HepG2 (cell line): ENCODE data around the gene NTN5. TPM values are rescaled to one million over a fixed set of nuclear protein-coding genes. Genes with fewer than 3 reads are reported as not detected.

Experiments used
- DNMT3B ChIP-seq: conservative IDR thresholded peaks from 2 replicates; pipeline ENCODE4 v1.6.1; 2016; ENCODE audit warnings: missing biosample characterization, control low read depth
- ELF1 ChIP-seq: sonication (generic); formaldehyde crosslinking; IDR thresholded peaks from 2 replicates; pipeline ENCODE4 v1.4.0; 2020; ENCODE audit warnings: missing genetic modification reagents
- FOSL2 ChIP-seq: sonication (generic); formaldehyde crosslinking; IDR thresholded peaks from 2 replicates; pipeline ENCODE4 v1.4.0; 2020; ENCODE audit warnings: missing genetic modification reagents
- FOXA3 ChIP-seq: IDR thresholded peaks from 2 replicates; pipeline ENCODE4 v1.6.1; 2016; ENCODE audit warnings: missing genetic modification reagents, missing compliant biosample characterization
- GPN1 ChIP-seq: sonication (generic); formaldehyde crosslinking; IDR thresholded peaks from 2 replicates; pipeline ENCODE4 v1.5.1; 2020; ENCODE audit warnings: missing genetic modification reagents, borderline replicate concordance
- HDAC1 ChIP-seq: sonication (generic); formaldehyde crosslinking; IDR thresholded peaks from 2 replicates; pipeline ENCODE4 v1.5.1; 2020; ENCODE audit warnings: mild to moderate bottlenecking, missing genetic modification reagents
- MED8 ChIP-seq: sonication (generic); formaldehyde crosslinking; IDR thresholded peaks from 2 replicates; pipeline ENCODE4 v1.8.1; 2023; ENCODE audit warnings: mild to moderate bottlenecking, missing genetic modification reagents; ENCODE audit not compliant: insufficient replicate concordance
- MXI1 ChIP-seq: IDR thresholded peaks from 3 replicates; pipeline ENCODE4 v1.6.1; 2012; ENCODE audit warnings: low read depth, low read length, inconsistent platforms, borderline replicate concordance
- NFYB ChIP-seq: sonication (generic); formaldehyde crosslinking; IDR thresholded peaks from 2 replicates; pipeline ENCODE4 v1.4.0; 2020; ENCODE audit warnings: missing genetic modification reagents
- PHF20 ChIP-seq: sonication (generic); formaldehyde crosslinking; IDR thresholded peaks from 2 replicates; pipeline ENCODE4 v1.5.0; 2020; ENCODE audit warnings: mild to moderate bottlenecking, missing genetic modification reagents
- POLR2AphosphoS5 ChIP-seq: IDR thresholded peaks from 2 replicates; pipeline ENCODE4 v1.6.1; 2012; ENCODE audit warnings: low read depth, low read length
- SIX4 ChIP-seq: sonication (generic); formaldehyde crosslinking; IDR thresholded peaks from 2 replicates; pipeline ENCODE4 v1.4.0; 2020; ENCODE audit warnings: missing genetic modification reagents
- SRSF9 ChIP-seq: fragments of 200-400 bp; formaldehyde crosslinking; IDR thresholded peaks from 2 replicates; pipeline ENCODE4 v1.6.1; 2018; ENCODE audit warnings: borderline replicate concordance, mild to moderate bottlenecking, low read depth, low read length; ENCODE audit not compliant: insufficient read depth, poor library complexity, severe bottlenecking
- TARDBP ChIP-seq: sonication (generic); formaldehyde crosslinking; IDR thresholded peaks from 2 replicates; pipeline ENCODE4 v1.8.0; 2022; ENCODE audit warnings: mild to moderate bottlenecking, missing genetic modification reagents
- TEAD3 ChIP-seq: optimal IDR thresholded peaks from 2 replicates; pipeline ENCODE3; 2016; ENCODE audit warnings: borderline replicate concordance
- XRCC5 ChIP-seq: fragments of 200-400 bp; formaldehyde crosslinking; optimal IDR thresholded peaks from 2 replicates; pipeline ENCODE3; 2017; ENCODE audit warnings: mild to moderate bottlenecking, low read length
- ZBTB7B ChIP-seq: sonication (generic); formaldehyde crosslinking; IDR thresholded peaks from 2 replicates; pipeline ENCODE4 v1.4.0; 2020; ENCODE audit warnings: missing genetic modification reagents
- ZNF34 ChIP-seq: sonication (generic); formaldehyde crosslinking; IDR thresholded peaks from 2 replicates; pipeline ENCODE4 v1.4.0; 2020; ENCODE audit warnings: mild to moderate bottlenecking, missing genetic modification reagents, borderline replicate concordance
- ZNF572 ChIP-seq: sonication (generic); formaldehyde crosslinking; IDR thresholded peaks from 2 replicates; pipeline ENCODE4 v1.5.1; 2020; ENCODE audit warnings: mild to moderate bottlenecking, missing genetic modification reagents
- ZNF792 ChIP-seq: IDR thresholded peaks from 2 replicates; pipeline ENCODE4 v1.6.1; 2016
- ZNF839 ChIP-seq: sonication (generic); formaldehyde crosslinking; IDR thresholded peaks from 2 replicates; pipeline ENCODE4 v1.4.0; 2020; ENCODE audit warnings: missing genetic modification reagents, mild to moderate bottlenecking, borderline replicate concordance
- ZNF841 ChIP-seq: sonication (generic); formaldehyde crosslinking; IDR thresholded peaks from 2 replicates; pipeline ENCODE4 v1.8.1; 2023; ENCODE audit warnings: missing genetic modification reagents, borderline replicate concordance
- polyA plus RNA-seq, 8 experiments: library from polyadenylated mRNA; depleted of rRNA in 3 of 8; stranded (reverse) in 7 of 8; unstranded in 1 of 8; fragments of >200 nt; fragmentation: Illumina TruSeq in 4 of 8; extraction: Trizol in 4 of 8; gene quantifications; 2 replicates each; pipeline versions ENCODE4 v1.2.1 to v1.2.3, GENCODE V29; 2011 to 2016; ENCODE audit warnings: low read depth in 4 of 8, missing spikeins in 1 of 8, mixed read lengths in 1 of 8; ENCODE audit not compliant: insufficient read depth in 1 of 8
- total RNA-seq, 5 experiments: library from RNA; depleted of rRNA; stranded (reverse); fragments of >200 nt; fragmentation: Illumina TruSeq; extraction: Trizol; gene quantifications; 2 replicates each; pipeline ENCODE4 v1.2.3, GENCODE V29; 2016; ENCODE audit warnings: low read depth in 1 of 5
- TF ChIP-seq, protein P1 (sequence below): IDR thresholded peaks from 2 replicates; pipeline ENCODE4 v1.6.1; 2016; ENCODE audit warnings: low read depth, borderline replicate concordance
- TF ChIP-seq, protein P2 (sequence below): sonication (generic); formaldehyde crosslinking; IDR thresholded peaks from 2 replicates; pipeline ENCODE4 v1.5.1; 2020; ENCODE audit warnings: missing genetic modification reagents, mild to moderate bottlenecking, borderline replicate concordance
- TF ChIP-seq, protein P3 (sequence below): sonication (generic); formaldehyde crosslinking; IDR thresholded peaks from 2 replicates; pipeline ENCODE4 v1.4.0; 2020; ENCODE audit warnings: missing genetic modification reagents, borderline replicate concordance
- TF ChIP-seq, protein P4 (sequence below): sonication (generic); formaldehyde crosslinking; IDR thresholded peaks from 2 replicates; pipeline ENCODE4 v1.5.0; 2020; ENCODE audit warnings: mild to moderate bottlenecking, missing genetic modification reagents

Gene NTN5
- total and polyA plus RNA-seq, 2 of the 13 experiments (the other 11 are each of a cell fraction or from before 2014, with no cell fraction given), result 0.05 TPM; not detected in 1

DNA sequence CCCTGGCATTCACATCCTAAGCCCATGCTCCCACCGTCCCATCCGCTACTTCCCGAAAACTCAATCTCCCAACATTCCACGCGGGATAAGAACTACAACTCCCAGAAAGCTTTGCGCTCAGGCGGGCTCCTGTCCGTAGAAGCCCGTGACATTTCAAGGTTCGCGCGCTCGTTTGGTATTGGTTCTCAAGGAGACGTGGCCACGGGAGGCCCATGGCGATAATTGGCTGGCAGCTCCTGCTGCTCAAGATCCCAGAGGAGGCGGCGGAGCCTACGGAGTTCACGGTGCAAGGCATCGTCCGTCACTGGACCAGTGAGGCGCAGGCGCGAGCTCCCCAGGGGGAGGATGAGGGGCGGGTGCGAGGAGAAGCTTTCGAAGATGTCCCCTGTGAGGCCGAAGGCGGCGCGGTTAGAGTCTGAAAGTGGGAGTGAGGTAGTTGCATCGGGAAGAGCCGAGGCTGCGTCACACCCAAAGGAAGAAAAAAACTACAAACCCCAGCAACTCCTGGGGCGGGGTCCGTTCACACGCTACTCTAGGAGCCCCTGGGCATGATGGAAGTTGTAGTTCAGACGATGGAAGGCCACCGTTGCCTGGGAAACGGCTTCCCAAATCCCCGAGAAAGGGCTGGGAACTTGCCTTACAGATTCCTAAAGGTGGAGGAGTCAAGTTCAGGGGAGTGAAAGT lies 47.9 kb upstream of the NTN5 start (continued):
- TF ChIP-seq GPN1 (CRISPR knock-in tag), result no peak
- no peak for TF ChIP-seq MED8 (CRISPR knock-in tag)
- peak; percentile 30 for TF ChIP-seq FOXA3
- TF ChIP-seq POLR2AphosphoS5, result 0 out of 2 replicates have a peak, but pooled peaks have one; percentile 29
- TF ChIP-seq ELF1 (CRISPR knock-in tag), result peak; percentile 82
- no peak for TF ChIP-seq SRSF9
- TF ChIP-seq PHF20, result peak; percentile 46; the same call in 1 of the 2 replicates
- no peak for TF ChIP-seq ZNF34
- peak; percentile 87; the same call in 2 of the 3 replicates for TF ChIP-seq MXI1
- peak; percentile 99 for TF ChIP-seq NFYB
- peak; percentile 5; the same call in 1 of the 2 replicates for TF ChIP-seq FOSL2 (CRISPR knock-in tag)
- TF ChIP-seq, protein P1, sequence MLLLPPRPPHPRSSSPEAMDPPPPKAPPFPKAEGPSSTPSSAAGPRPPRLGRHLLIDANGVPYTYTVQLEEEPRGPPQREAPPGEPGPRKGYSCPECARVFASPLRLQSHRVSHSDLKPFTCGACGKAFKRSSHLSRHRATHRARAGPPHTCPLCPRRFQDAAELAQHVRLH (CRISPR knock-in tag), result peak; percentile 73
- peak; percentile 38; the same call in 1 of the 2 replicates for TF ChIP-seq ZBTB7B
- no peak for TF ChIP-seq XRCC5
- peak; percentile 76 for TF ChIP-seq HDAC1 (CRISPR knock-in tag)
- no peak for TF ChIP-seq ZNF841 (CRISPR knock-in tag)
- TF ChIP-seq TEAD3, result peak; percentile 96
- TF ChIP-seq ZNF572 (CRISPR knock-in tag), result no peak
- no peak for TF ChIP-seq ZNF839 (CRISPR knock-in tag)
- no peak for TF ChIP-seq SIX4
- peak; percentile 24; the same call in 1 of the 2 replicates for TF ChIP-seq TARDBP
- TF ChIP-seq, protein P2, sequence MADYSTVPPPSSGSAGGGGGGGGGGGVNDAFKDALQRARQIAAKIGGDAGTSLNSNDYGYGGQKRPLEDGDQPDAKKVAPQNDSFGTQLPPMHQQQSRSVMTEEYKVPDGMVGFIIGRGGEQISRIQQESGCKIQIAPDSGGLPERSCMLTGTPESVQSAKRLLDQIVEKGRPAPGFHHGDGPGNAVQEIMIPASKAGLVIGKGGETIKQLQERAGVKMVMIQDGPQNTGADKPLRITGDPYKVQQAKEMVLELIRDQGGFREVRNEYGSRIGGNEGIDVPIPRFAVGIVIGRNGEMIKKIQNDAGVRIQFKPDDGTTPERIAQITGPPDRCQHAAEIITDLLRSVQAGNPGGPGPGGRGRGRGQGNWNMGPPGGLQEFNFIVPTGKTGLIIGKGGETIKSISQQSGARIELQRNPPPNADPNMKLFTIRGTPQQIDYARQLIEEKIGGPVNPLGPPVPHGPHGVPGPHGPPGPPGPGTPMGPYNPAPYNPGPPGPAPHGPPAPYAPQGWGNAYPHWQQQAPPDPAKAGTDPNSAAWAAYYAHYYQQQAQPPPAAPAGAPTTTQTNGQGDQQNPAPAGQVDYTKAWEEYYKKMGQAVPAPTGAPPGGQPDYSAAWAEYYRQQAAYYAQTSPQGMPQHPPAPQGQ (CRISPR knock-in tag), result no peak
- peak; percentile 22; the same call in 1 of the 2 replicates for TF ChIP-seq ZNF792 (CRISPR knock-in tag)
- TF ChIP-seq, protein P3, sequence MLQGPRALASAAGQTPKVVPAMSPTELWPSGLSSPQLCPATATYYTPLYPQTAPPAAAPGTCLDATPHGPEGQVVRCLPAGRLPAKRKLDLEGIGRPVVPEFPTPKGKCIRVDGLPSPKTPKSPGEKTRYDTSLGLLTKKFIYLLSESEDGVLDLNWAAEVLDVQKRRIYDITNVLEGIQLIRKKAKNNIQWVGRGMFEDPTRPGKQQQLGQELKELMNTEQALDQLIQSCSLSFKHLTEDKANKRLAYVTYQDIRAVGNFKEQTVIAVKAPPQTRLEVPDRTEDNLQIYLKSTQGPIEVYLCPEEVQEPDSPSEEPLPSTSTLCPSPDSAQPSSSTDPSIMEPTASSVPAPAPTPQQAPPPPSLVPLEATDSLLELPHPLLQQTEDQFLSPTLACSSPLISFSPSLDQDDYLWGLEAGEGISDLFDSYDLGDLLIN (CRISPR knock-in tag), result peak; percentile 36; the same call in 1 of the 2 replicates
- TF ChIP-seq DNMT3B (CRISPR knock-in tag), result no peak
- TF ChIP-seq, protein P4, sequence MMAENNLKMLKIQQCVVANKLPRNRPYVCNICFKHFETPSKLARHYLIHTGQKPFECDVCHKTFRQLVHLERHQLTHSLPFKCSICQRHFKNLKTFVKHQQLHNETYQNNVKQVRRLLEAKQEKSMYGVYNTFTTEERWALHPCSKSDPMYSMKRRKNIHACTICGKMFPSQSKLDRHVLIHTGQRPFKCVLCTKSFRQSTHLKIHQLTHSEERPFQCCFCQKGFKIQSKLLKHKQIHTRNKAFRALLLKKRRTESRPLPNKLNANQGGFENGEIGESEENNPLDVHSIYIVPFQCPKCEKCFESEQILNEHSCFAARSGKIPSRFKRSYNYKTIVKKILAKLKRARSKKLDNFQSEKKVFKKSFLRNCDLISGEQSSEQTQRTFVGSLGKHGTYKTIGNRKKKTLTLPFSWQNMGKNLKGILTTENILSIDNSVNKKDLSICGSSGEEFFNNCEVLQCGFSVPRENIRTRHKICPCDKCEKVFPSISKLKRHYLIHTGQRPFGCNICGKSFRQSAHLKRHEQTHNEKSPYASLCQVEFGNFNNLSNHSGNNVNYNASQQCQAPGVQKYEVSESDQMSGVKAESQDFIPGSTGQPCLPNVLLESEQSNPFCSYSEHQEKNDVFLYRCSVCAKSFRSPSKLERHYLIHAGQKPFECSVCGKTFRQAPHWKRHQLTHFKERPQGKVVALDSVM, result 0 out of 2 replicates have a peak, but pooled peaks have one; percentile 32
